CD4-positive, alpha-beta T cell (primary cell): ENCODE data around the gene NAV2. TPM values are rescaled to one million over a fixed set of nuclear protein-coding genes. Genes with fewer than 3 reads are reported as not detected.

Experiments
- ATAC-seq: fragments of 200-7000 bp; cut with Tn5 transposase; one replicate; pipeline ENCODE4 v1.10.0; 2022; ENCODE audit warnings: mild to moderate bottlenecking; ENCODE audit not compliant: poor library complexity
- CTCF ChIA-PET: fragments of 350-600 bp; sonication (Branson Sonifier 250); formaldehyde crosslinking; loops from one replicate; lab custom pipeline; 2021; ENCODE audit warnings: antibody characterized with exemption, inconsistent platforms; lab: Charles Lee
- POLR2A ChIA-PET: fragments of 350-600 bp; sonication (Branson Sonifier 250); formaldehyde crosslinking; loops from one replicate; lab custom pipeline; 2021; ENCODE audit warnings: antibody characterized with exemption, inconsistent platforms; lab: Charles Lee
- DNase-seq, 14 experiments: peaks; one replicate each; pipeline ENCODE4 v3.0.0-alpha.2; 2013 to 2020; ENCODE audit warnings: mixed read lengths in 2 of 14
- H3K27ac ChIP-seq, 2 donors: one replicate each; pipeline versions ENCODE4 v1.5.1 to v1.7.0; 2013; ENCODE audit warnings: low read length in 2 of 2, low read depth in 1 of 2, mild to moderate bottlenecking in 1 of 2
- H3K27me3 ChIP-seq, 2 experiments: 1 replicate in 1 of 2; 2 replicates in 1 of 2; pipeline versions ENCODE4 v1.6.1 to v1.7.0; 2013; ENCODE audit warnings: low read length in 2 of 2, control low read depth in 1 of 2, mild to moderate bottlenecking in 1 of 2, moderate library complexity in 1 of 2; ENCODE audit not compliant: insufficient read depth in 2 of 2, control insufficient read depth in 1 of 2
- H3K36me3 ChIP-seq: one replicate; pipeline ENCODE4 v1.6.1; 2013; ENCODE audit warnings: low read length, control low read depth; ENCODE audit not compliant: insufficient read depth
- H3K4me1 ChIP-seq: one replicate; pipeline ENCODE4 v1.6.1; 2013; ENCODE audit warnings: low read length, control low read depth; ENCODE audit not compliant: insufficient read depth
- H3K4me3 ChIP-seq: one replicate; pipeline ENCODE4 v1.5.1; 2013; ENCODE audit warnings: mild to moderate bottlenecking, low read length, moderate library complexity
- H3K9me3 ChIP-seq, 2 experiments: 1 replicate in 1 of 2; 2 replicates in 1 of 2; pipeline versions ENCODE4 v1.6.1 to v1.7.0; 2013; ENCODE audit warnings: low read length in 2 of 2, mild to moderate bottlenecking in 2 of 2, control low read depth in 1 of 2, moderate library complexity in 1 of 2; ENCODE audit not compliant: control insufficient read depth in 1 of 2, insufficient read depth in 1 of 2
- H3K27ac Mint-ChIP-seq: one replicate; pipeline ENCODE4 v1.8.0; 2020; ENCODE audit warnings: mixed read lengths
- H3K27me3 Mint-ChIP-seq: one replicate; pipeline ENCODE4 v1.8.0; 2021; ENCODE audit warnings: mixed read lengths
- H3K36me3 Mint-ChIP-seq: one replicate; pipeline ENCODE4 v1.8.0; 2021; ENCODE audit warnings: low read depth, mixed read lengths
- H3K4me1 Mint-ChIP-seq: one replicate; pipeline ENCODE4 v1.8.0; 2021; ENCODE audit warnings: low read depth, mixed read lengths
- H3K4me3 Mint-ChIP-seq: one replicate; pipeline ENCODE4 v1.8.0; 2020; ENCODE audit warnings: mild to moderate bottlenecking, mixed read lengths
- H3K9me3 Mint-ChIP-seq: one replicate; pipeline ENCODE4 v1.8.0; 2020; ENCODE audit warnings: mixed read lengths
- intact Hi-C, 2 experiments: fragments of 100-400 bp; cut with DNase I in 1 of 2; cut with micrococcal nuclease in 1 of 2; formaldehyde crosslinking; loops; one replicate each; pipeline versions ENCODE4 v1.15.1 to v1.9.0; 2023 to 2025; cut with DNase I, micrococcal nuclease
- total RNA-seq, 174 experiments: library from RNA in 2 of 174; stranded (reverse) in 2 of 174; gene quantifications; one replicate each; pipeline ENCODE4 v1.2.3 and lab custom pipeline; 2021 to 2026
- TF ChIP-seq, protein P1 (sequence below): fragments of 200-600 bp; IDR thresholded peaks from one replicate; pipeline ENCODE4 v1.8.0; 2022; ENCODE audit warnings: antibody characterized with exemption, mild to moderate bottlenecking

Gene NAV2
- total RNA-seq, 2 experiments from 2014 or later: 0.55 to 0.64 TPM

DNA sequence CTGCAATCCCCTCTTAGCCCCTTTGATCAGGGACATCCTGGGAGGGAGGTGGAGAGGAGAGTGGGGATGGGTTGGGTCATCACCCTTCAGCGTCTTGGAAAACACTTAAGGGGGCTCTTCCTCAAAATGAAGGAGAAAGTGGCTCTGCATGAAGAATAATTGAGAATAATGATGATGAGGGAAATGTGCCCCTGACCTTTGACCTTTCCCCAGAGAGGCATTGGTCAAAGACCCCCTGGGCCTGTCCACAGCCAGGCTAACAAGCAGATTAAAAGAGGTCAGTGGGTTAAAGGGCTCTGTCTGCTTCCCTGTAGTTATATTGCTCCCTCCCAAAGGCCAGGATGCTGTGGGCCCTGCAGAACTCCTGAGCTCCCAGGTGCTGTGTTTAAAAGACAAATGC, 68.7 kb downstream of the NAV2 start:
- POLR2A ChIA-PET: no interaction called here
- CTCF ChIA-PET: no interaction called here
- Mint-ChIP-seq H3K9me3 (no peaks in the 10 kb centered on the region), H3K4me3 (no peak overlapping the region), H3K4me1 (no peaks in the 10 kb centered on the region), H3K27me3 (peaks cover 45% of the 10 kb centered on the region), H3K36me3 (no peaks in the 10 kb centered on the region), H3K27ac (no peak overlapping the region)
- DNase-seq: no peak
- TF ChIP-seq, protein P1, sequence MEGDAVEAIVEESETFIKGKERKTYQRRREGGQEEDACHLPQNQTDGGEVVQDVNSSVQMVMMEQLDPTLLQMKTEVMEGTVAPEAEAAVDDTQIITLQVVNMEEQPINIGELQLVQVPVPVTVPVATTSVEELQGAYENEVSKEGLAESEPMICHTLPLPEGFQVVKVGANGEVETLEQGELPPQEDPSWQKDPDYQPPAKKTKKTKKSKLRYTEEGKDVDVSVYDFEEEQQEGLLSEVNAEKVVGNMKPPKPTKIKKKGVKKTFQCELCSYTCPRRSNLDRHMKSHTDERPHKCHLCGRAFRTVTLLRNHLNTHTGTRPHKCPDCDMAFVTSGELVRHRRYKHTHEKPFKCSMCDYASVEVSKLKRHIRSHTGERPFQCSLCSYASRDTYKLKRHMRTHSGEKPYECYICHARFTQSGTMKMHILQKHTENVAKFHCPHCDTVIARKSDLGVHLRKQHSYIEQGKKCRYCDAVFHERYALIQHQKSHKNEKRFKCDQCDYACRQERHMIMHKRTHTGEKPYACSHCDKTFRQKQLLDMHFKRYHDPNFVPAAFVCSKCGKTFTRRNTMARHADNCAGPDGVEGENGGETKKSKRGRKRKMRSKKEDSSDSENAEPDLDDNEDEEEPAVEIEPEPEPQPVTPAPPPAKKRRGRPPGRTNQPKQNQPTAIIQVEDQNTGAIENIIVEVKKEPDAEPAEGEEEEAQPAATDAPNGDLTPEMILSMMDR: no peak
- intact Hi-C loops: no loop called here
- peaks cover 9% of the 10 kb centered on the region for H3K4me1 ChIP-seq
- no peak for ATAC-seq
- H3K27me3 ChIP-seq: peaks cover 17 to 20% of the 10 kb centered on the region in 2 experiments
- H3K36me3 ChIP-seq: no peaks in the 10 kb centered on the region
- no peak overlapping the region for H3K27ac ChIP-seq
- no peaks in the 10 kb centered on the region for H3K9me3 ChIP-seq
- no peak overlapping the region for H3K4me3 ChIP-seq

DNA sequence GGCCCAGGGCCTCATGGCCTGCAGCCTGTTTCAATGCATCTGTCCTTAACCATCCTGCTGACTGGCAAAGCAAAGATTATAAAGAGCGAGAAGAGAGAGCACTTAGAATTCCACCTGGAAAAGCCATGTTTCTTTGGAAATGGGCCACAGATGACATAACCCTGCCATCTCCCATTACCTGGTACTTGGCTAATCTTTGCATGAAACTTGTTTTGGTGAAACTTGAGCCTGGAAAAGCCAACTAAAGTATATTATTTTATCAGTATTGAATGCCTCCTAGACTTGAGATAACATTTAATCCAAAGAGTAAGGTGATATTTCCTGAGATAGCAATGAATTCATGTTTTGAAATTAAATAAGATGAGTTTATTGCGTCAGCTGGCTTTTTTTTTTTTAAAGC, 72.6 kb downstream of the NAV2 start:
- no peak overlapping the region for H3K4me3 Mint-ChIP-seq
- H3K27ac Mint-ChIP-seq: no peak overlapping the region
- Histone ChIP-seq H3K27ac (no peak overlapping the region), H3K27me3 (no peaks in the 10 kb centered on the region), H3K9me3 (no peaks in the 10 kb centered on the region), H3K4me1 (no peaks in the 10 kb centered on the region), H3K36me3 (no peaks in the 10 kb centered on the region), H3K4me3 (no peak overlapping the region)
- intact Hi-C loops: no loop called here
- H3K27me3 Mint-ChIP-seq: peaks cover 31% of the 10 kb centered on the region
- ATAC-seq (no peak), DNase-seq (no peak)
- TF ChIP-seq, protein P1: no peak
- H3K4me1 Mint-ChIP-seq: no peaks in the 10 kb centered on the region
- ChIA-PET CTCF (no interaction called here), POLR2A (no interaction called here)
- H3K36me3 Mint-ChIP-seq: no peaks in the 10 kb centered on the region
- no peaks in the 10 kb centered on the region for H3K9me3 Mint-ChIP-seq

DNA sequence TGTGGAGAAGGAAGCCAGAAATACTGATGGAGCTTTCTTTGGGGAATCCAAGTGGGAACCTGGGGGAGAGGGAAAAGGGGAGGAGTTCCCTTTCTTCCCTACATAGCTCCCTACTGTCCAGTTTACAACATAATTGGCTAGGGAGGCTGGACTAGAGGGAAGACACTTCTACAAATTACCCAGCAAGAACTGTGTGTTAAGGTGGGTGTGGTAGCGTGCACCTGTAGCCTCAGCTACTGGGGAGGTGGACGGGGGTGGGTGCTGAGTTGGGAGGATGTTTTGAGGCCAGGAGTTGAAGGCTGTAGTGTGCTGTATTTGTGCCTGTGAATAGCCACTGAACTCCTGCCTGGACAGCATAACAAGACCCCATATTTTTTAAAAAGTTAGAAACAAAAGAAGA, 74.0 kb downstream of the NAV2 start:
- H3K4me1 Mint-ChIP-seq: no peaks in the 10 kb centered on the region
- no peaks in the 10 kb centered on the region for H3K36me3 ChIP-seq
- no peaks in the 10 kb centered on the region for H3K9me3 Mint-ChIP-seq
- no peaks in the 10 kb centered on the region for H3K4me1 ChIP-seq
- no peak overlapping the region for H3K27ac ChIP-seq
- ATAC-seq (no peak), DNase-seq (no peak)
- no peak overlapping the region for H3K27ac Mint-ChIP-seq
- peaks cover 31% of the 10 kb centered on the region for H3K27me3 Mint-ChIP-seq
- TF ChIP-seq, protein P1: no peak
- no peaks in the 10 kb centered on the region for H3K36me3 Mint-ChIP-seq
- no peak overlapping the region for H3K4me3 ChIP-seq
- POLR2A ChIA-PET: no interaction called here
- H3K27me3 ChIP-seq: no peaks in the 10 kb centered on the region
- H3K4me3 Mint-ChIP-seq: no peak overlapping the region
- CTCF ChIA-PET: no interaction called here
- no peaks in the 10 kb centered on the region for H3K9me3 ChIP-seq
- intact Hi-C loops: no loop called here
